ENCODE data around the gene C9orf50. TPM values are rescaled to one million over a fixed set of nuclear protein-coding genes. Genes with fewer than 3 reads are reported as not detected.

The C9orf50 gene
- total RNA-seq, 1 donor from 2014 or later = 0.43 TPM

- no peak for TF ChIP-seq CTCF (IDR thresholded peaks at IDR 0.05; ENCODE audit: unreplicated experiment)
- DNase-seq (ENCODE audit: low spot score, unreplicated experiment) = no peak
- H3K27ac Mint-ChIP-seq = no peak overlapping the region
- no peaks in the 10 kb centered on the region for H3K36me3 Mint-ChIP-seq (ENCODE audit: insufficient read depth)
- H3K9me3 Mint-ChIP-seq (ENCODE audit: low read depth) = no peaks in the 10 kb centered on the region
- no peak overlapping the region for H3K4me3 Mint-ChIP-seq (ENCODE audit: low read depth)
- peaks cover 8% of the 10 kb centered on the region for H3K27me3 Mint-ChIP-seq
- H3K4me1 Mint-ChIP-seq (ENCODE audit: low read depth) = peaks cover 3% of the 10 kb centered on the region
These were observed 5.3 kb downstream of the C9orf50 start for GRCh38 chr9:129615407-129616285.

GRCh38 chr9:129614932-129615331, 6.0 kb downstream of the C9orf50 start:
- Mint-ChIP-seq H3K27me3 (peaks cover 8% of the 10 kb centered on the region), H3K4me1 (ENCODE audit: low read depth) (peaks cover 4% of the 10 kb centered on the region)
- no peak for TF ChIP-seq CTCF (IDR thresholded peaks at IDR 0.05; ENCODE audit: unreplicated experiment)

GRCh38 chr9:129613520-129614175, 7.3 kb downstream of the C9orf50 start:
- Mint-ChIP-seq H3K27me3 (peaks cover 4% of the 10 kb centered on the region), H3K36me3 (ENCODE audit: insufficient read depth) (no peaks in the 10 kb centered on the region), H3K9me3 (ENCODE audit: low read depth) (no peaks in the 10 kb centered on the region), H3K4me1 (ENCODE audit: low read depth) (peaks cover 6% of the 10 kb centered on the region), H3K4me3 (ENCODE audit: low read depth) (no peak overlapping the region), H3K27ac (no peak overlapping the region)
- TF ChIP-seq CTCF (IDR thresholded peaks at IDR 0.05; ENCODE audit: unreplicated experiment) = no peak
- no peak for DNase-seq (ENCODE audit: low spot score, unreplicated experiment)

More at GRCh38 chr9:129614932-129615331, 6.0 kb downstream of the C9orf50 start:
- Mint-ChIP-seq H3K4me3 (ENCODE audit: low read depth) (no peak overlapping the region), H3K9me3 (ENCODE audit: low read depth) (no peaks in the 10 kb centered on the region), H3K27ac (no peak overlapping the region), H3K36me3 (ENCODE audit: insufficient read depth) (no peaks in the 10 kb centered on the region)
- DNase-seq (ENCODE audit: low spot score, unreplicated experiment) = no peak

GRCh38 chr9:129612815-129613519, 7.9 kb downstream of the C9orf50 start:
- H3K4me3 Mint-ChIP-seq (ENCODE audit: low read depth) = no peak overlapping the region
- TF ChIP-seq CTCF (IDR thresholded peaks at IDR 0.05; ENCODE audit: unreplicated experiment) = no peak
- no peaks in the 10 kb centered on the region for H3K36me3 Mint-ChIP-seq (ENCODE audit: insufficient read depth)
- H3K27ac Mint-ChIP-seq = no peak overlapping the region
- no peak for DNase-seq (ENCODE audit: low spot score, unreplicated experiment)
- no peaks in the 10 kb centered on the region for H3K27me3 Mint-ChIP-seq
- peaks cover 6% of the 10 kb centered on the region for H3K4me1 Mint-ChIP-seq (ENCODE audit: low read depth)
- H3K9me3 Mint-ChIP-seq (ENCODE audit: low read depth) = no peaks in the 10 kb centered on the region

GRCh38 chr9:129612123-129612522, 8.8 kb downstream of the C9orf50 start:
- TF ChIP-seq CTCF (IDR thresholded peaks at IDR 0.05; ENCODE audit: unreplicated experiment) = no peak
- Mint-ChIP-seq H3K27me3 (no peaks in the 10 kb centered on the region), H3K4me3 (ENCODE audit: low read depth) (no peak overlapping the region), H3K27ac (no peak overlapping the region), H3K9me3 (ENCODE audit: low read depth) (no peaks in the 10 kb centered on the region), H3K4me1 (ENCODE audit: low read depth) (peaks cover 10% of the 10 kb centered on the region), H3K36me3 (ENCODE audit: insufficient read depth) (no peaks in the 10 kb centered on the region)
- DNase-seq (ENCODE audit: low spot score, unreplicated experiment) = no peak
